IPS-18a (cell line): ENCODE data around the gene RILPL1.
"Not testable (repeated sequence)": the region's sequence is repeated elsewhere in the genome, so short reads cannot be mapped to it uniquely, and the experiment has no call there.

Experiments used
- H3K27ac ChIP-seq: one replicate; pipeline ENCODE4 v1.5.1; 2013; ENCODE audit warnings: low read length
- H3K27me3 ChIP-seq: one replicate; pipeline ENCODE4 v1.6.1; 2013; ENCODE audit warnings: mild to moderate bottlenecking, low read length; ENCODE audit not compliant: control insufficient read depth, insufficient read depth
- H3K36me3 ChIP-seq: one replicate; pipeline ENCODE4 v1.6.1; 2013; ENCODE audit warnings: low read depth, low read length; ENCODE audit not compliant: control insufficient read depth
- H3K4me1 ChIP-seq: one replicate; pipeline ENCODE4 v1.6.1; 2013; ENCODE audit warnings: low read depth, low read length; ENCODE audit not compliant: control insufficient read depth
- H3K4me3 ChIP-seq: one replicate; pipeline ENCODE4 v1.5.1; 2013; ENCODE audit warnings: low read length
- H3K9ac ChIP-seq: one replicate; pipeline ENCODE4 v1.6.1; 2013; ENCODE audit warnings: mild to moderate bottlenecking, low read length, moderate library complexity
- H3K9me3 ChIP-seq: one replicate; pipeline ENCODE4 v1.6.1; 2013; ENCODE audit warnings: low read depth, low read length; ENCODE audit not compliant: control insufficient read depth

RILPL1 gene

GRCh38 chr12:123478069-123478468 is 55.5 kb downstream of the RILPL1 start:
- H3K27ac ChIP-seq = no peak overlapping the region
- H3K27me3 ChIP-seq = no peaks in the 10 kb centered on the region
- H3K4me3 ChIP-seq = no peak overlapping the region
- no peaks in the 10 kb centered on the region for H3K4me1 ChIP-seq
- H3K36me3 ChIP-seq = no peaks in the 10 kb centered on the region
- no peaks in the 10 kb centered on the region for H3K9me3 ChIP-seq
- no peak overlapping the region for H3K9ac ChIP-seq

DNA sequence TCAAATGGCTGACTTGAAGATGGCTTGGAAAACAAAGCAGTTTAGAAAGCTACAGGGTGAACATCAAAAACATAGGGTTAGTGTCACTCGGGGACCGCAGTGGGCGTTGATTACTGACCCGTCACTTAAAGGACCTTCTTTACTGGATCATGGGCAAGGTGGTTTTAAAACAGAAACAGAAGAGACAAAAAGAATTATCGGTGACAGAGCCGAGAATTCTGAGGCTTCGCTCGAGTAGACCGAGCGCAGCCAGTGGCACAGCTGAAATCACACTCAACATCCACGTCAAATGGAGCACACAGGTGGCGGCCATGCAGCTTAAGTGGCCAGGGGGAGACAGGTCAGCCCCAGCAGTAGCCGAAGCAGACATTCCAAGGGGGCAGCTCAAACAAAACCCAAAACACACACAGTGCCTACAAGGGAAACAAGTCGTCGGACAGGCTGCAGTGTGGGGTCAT is 58.2 kb downstream of the RILPL1 start:
- H3K27me3 ChIP-seq = no peaks in the 10 kb centered on the region
- no peaks in the 10 kb centered on the region for H3K4me1 ChIP-seq
- H3K4me3 ChIP-seq = no peak overlapping the region
- no peaks in the 10 kb centered on the region for H3K36me3 ChIP-seq
- no peaks in the 10 kb centered on the region for H3K9me3 ChIP-seq
- no peak overlapping the region for H3K9ac ChIP-seq
- H3K27ac ChIP-seq = no peak overlapping the region

DNA sequence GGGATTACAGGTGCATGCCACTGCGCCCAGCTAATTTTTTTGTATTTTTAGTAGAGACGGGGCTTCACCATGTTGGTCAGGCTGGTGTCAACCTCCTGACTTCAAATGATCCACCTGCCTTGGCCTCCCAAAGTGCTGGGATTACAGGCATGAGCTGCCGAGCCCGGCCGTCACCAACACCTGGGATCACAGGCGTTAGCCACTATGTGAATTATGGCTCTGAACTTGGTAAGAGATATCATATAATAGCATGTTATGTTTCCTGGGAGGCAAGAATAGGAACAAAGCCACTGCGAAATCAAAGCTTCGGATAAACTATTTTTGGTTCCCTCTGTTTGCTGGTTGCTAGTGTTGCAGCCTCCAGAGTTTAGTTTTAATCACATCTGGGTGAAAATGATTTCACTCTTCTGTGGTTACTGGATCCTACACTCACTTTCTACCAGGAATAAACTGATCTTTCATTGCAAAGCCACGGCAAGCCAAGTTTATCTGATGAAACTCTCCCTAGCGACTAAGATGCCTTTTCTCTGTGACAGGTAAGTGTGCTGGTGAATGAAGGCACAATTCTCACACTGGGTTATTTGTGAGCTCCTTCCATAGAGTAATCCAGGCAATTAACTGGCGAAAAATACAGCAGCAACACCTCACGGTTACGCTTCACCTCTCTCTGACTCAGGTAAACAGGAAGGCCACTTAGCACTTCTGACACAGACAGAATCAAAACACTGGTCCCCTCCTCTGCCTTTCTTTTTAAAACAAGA is 58.9 kb downstream of the RILPL1 start:
- H3K36me3 ChIP-seq = no peaks in the 10 kb centered on the region
- H3K9ac ChIP-seq = no peak overlapping the region
- H3K4me3 ChIP-seq = no peak overlapping the region
- H3K9me3 ChIP-seq = no peaks in the 10 kb centered on the region
- H3K27ac ChIP-seq = no peak overlapping the region
- H3K4me1 ChIP-seq = no peaks in the 10 kb centered on the region
- H3K27me3 ChIP-seq = no peaks in the 10 kb centered on the region

- Histone ChIP-seq H3K4me1 (no peaks in the 10 kb centered on the region), H3K4me3 (no peak overlapping the region), H3K27me3 (no peaks in the 10 kb centered on the region), H3K9ac (no peak overlapping the region), H3K9me3 (no peaks in the 10 kb centered on the region), H3K36me3 (no peaks in the 10 kb centered on the region), H3K27ac (no peak overlapping the region)
These were observed 61.1 kb downstream of the RILPL1 start for GRCh38 chr12:123472438-123472849.

DNA sequence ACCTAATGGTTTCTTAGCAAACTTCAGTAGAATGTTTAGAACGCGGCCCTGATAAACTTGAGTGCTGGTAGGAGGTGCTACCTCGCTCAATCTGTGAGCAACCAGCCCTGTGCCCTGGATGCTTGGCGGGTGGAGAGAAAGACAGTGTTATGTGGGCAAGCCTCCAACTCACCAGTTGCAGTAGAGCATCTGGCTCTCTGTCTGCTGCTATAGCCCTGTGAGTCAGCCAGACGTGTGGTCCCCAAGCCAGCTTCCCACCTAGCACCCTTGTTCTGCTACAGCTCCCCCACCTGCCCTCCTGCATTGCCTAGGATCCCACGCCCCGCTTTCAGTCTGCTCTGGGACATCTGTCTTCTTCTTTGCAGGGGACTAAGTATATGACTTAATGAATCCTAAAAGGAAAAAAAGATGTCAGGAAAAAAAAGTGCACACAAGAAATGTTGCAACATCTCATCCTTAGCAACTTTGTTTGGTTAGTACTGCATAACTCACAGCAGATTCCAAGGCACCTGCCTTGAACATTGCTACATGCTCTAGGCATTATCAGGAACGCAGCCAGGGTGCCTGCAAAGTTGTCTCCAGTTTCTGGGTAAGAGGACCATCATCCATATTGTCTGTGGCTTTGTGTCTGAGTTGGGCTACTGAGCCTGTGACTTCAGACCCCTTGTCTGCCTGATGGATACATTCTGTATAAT is 62.0 kb downstream of the RILPL1 start:
- no peak overlapping the region for H3K9ac ChIP-seq
- no peaks in the 10 kb centered on the region for H3K9me3 ChIP-seq
- H3K36me3 ChIP-seq = no peaks in the 10 kb centered on the region
- no peak overlapping the region for H3K4me3 ChIP-seq
- H3K27me3 ChIP-seq = no peaks in the 10 kb centered on the region
- no peaks in the 10 kb centered on the region for H3K4me1 ChIP-seq
- no peak overlapping the region for H3K27ac ChIP-seq

GRCh38 chr12:123469978-123470377 is 63.5 kb downstream of the RILPL1 start:
- H3K27me3 ChIP-seq = no peaks in the 10 kb centered on the region
- no peak overlapping the region for H3K9ac ChIP-seq
- H3K4me1 ChIP-seq = no peaks in the 10 kb centered on the region
- peaks cover 7% of the 10 kb centered on the region for H3K36me3 ChIP-seq
- no peak overlapping the region for H3K4me3 ChIP-seq
- H3K9me3 ChIP-seq = no peaks in the 10 kb centered on the region
- H3K27ac ChIP-seq = no peak overlapping the region

DNA sequence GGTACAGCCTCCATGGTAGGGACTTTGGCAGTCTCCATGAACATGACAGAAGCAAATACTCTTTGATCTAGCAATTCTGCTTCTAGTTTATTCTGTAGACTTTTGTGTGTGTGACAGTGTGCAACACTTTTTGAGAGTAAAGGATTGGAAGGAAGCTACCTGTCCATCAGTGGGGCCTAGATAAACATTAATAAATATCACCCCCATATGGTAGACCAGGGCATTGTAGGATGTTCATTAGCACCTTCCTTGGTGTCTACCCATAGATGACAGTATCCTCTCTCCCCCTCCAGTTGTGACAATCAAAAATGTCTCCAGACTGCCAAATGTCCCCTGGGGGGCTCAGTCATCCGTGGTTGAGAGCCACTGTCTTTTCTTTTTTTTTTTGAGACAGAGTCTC is 64.7 kb downstream of the RILPL1 start:
- Histone ChIP-seq H3K9ac (no peak overlapping the region), H3K4me1 (no peaks in the 10 kb centered on the region), H3K9me3 (no peaks in the 10 kb centered on the region), H3K27me3 (no peaks in the 10 kb centered on the region), H3K27ac (no peak overlapping the region), H3K36me3 (peaks cover 8% of the 10 kb centered on the region), H3K4me3 (no peak overlapping the region)

GRCh38 chr12:123465084-123465483 is 68.4 kb downstream of the RILPL1 start:
- no peaks in the 10 kb centered on the region for H3K4me1 ChIP-seq
- H3K36me3 ChIP-seq = peaks cover 8% of the 10 kb centered on the region
- no peaks in the 10 kb centered on the region for H3K9me3 ChIP-seq
- H3K27ac ChIP-seq = no peak overlapping the region
- no peak overlapping the region for H3K9ac ChIP-seq
- no peak overlapping the region for H3K4me3 ChIP-seq
- no peaks in the 10 kb centered on the region for H3K27me3 ChIP-seq

GRCh38 chr12:123463174-123463573 is 70.3 kb downstream of the RILPL1 start:
- H3K4me3 ChIP-seq = not testable (repeated sequence)

GRCh38 chr12:123457980-123458779 is 75.3 kb downstream of the RILPL1 start, which contains the start of gene SNRNP35:
Gene SNRNP35, plus strand, starts transcription at chr12:123458139. Its CDS starts 7,402 bp downstream, at chr12:123465541.
- H3K9ac ChIP-seq = peak within 1 kb of the TSS; percentile 85
- no peaks in the 10 kb centered on the region for H3K9me3 ChIP-seq
- no peaks in the 10 kb centered on the region for H3K36me3 ChIP-seq
- H3K27ac ChIP-seq = peak within 1 kb of the TSS; percentile 66
- no peaks in the 10 kb centered on the region for H3K27me3 ChIP-seq
- peak within 1 kb of the TSS; percentile 68 for H3K4me3 ChIP-seq
- H3K4me1 ChIP-seq = no peaks in the 10 kb centered on the region

More at GRCh38 chr12:123463174-123463573, 70.3 kb downstream of the RILPL1 start:
- H3K9me3 ChIP-seq, H3K36me3 ChIP-seq, H3K27me3 ChIP-seq, H3K27ac ChIP-seq, H3K9ac ChIP-seq, H3K4me1 ChIP-seq: not testable (repeated sequence)

DNA sequence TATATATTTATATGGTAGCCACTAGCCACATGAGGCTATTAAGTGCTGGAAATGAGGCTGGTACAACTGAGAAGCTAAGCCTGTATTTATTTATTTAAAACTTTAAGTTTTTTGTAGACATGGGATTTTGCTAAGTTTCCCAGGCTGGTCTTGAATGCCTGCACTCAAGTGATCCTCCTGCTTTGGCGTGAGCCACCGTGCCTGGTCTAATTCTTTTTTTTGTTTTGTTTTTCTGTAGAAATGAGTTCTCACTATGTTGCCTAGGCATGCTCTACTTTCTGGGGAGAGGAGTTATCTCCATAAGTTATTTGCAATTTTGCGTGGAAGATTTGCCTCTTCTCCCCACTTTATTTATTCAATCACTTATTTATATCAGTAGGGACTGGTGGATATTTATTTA is 80.4 kb downstream of the RILPL1 start:
- no peaks in the 10 kb centered on the region for H3K27me3 ChIP-seq
- H3K9ac ChIP-seq = no peak overlapping the region
- no peaks in the 10 kb centered on the region for H3K4me1 ChIP-seq
- no peaks in the 10 kb centered on the region for H3K9me3 ChIP-seq
- H3K27ac ChIP-seq = no peak overlapping the region
- H3K4me3 ChIP-seq = no peak overlapping the region
- H3K36me3 ChIP-seq = no peaks in the 10 kb centered on the region
